ENCODE measurements around the gene RAD51AP1.

DNA sequence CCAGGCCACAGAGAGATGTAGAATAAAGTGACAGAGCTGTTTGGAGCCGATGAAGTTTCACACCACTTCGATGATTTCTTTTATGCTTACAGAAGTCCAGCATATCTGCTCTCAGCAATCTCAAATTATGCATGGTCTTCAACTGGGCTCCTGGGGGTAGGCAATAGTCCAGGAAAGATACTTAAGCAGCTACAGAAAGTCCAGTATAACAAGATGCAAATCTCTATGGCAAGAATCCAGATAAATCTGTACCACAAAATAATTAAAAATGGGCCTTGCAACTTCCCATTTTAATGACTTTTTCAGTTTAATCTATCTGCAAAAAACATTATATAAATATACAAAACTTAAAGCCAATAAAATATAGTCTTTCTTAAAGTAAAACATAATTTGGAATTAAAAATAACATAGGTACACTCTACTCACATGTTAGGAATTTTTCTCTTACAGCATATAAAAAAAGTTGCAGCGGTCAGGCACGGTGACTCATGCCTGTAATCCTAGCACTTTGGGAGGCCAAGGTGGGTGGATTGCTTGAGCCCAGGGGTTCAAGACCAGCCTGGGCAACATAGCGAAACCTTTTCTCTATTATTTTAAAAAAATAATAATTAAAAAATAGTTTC lies 20.5 kb upstream of the RAD51AP1 start:
- no peak for TF ChIP-seq CTCF (IDR thresholded peaks at IDR 0.05)
- TF ChIP-seq POLR2A (IDR thresholded peaks at IDR 0.05): no peak

All from body of pancreas (tissue), 4 donors.